ENCODE measurements around the gene SUSD6.
"Not testable (repeated sequence)": the region's sequence is repeated elsewhere in the genome, so short reads cannot be mapped to it uniquely, and the experiment has no call there.

Gene SUSD6

DNA sequence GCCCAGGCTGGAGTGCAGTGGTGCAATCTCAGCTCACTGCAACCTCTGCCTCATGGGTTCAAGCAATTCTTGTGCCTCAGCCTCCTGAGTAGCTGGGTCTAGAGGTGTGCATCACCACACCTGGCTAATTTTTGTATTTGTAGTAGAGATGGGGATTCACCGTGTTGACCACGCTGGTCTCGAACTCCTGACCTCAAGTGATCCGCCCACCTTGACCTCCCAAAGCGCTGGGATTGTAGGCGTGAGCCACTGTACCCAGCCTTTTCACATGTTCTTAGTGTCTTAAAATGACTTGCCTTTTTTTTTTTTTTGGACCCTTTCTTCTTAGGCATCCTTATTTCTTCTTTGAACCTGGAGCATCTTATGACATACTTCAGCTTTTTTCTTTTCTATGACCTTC, 87.8 kb downstream of the SUSD6 start:
- not testable (repeated sequence) for DNase-seq

DNA sequence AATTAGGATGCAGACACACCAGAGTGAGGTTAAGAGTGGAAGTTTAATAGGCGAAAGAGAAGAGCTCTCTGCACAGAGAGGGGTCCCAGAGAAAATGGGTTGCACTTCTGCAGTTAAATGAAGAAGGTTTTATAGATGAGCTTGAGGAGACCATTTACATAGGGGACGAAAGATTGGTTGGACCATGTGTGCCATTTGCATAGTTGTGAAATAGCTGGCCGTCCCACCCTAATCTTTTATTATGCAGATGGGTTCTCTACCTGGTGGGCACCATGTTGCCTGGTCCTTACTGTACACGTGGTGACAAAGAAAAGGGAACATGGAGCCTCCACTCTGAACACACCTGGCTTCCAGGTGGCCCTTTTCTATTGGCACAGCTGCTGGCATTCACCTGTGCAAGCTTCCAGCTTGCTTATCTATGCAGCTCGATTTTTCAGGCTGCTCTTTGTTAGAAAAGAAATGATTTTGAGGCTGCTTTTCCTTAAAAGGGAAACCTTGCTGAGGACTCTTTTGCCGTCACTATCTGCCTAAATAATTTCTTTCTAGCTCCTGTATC, 88.4 kb downstream of the SUSD6 start:
- no peak for DNase-seq

DNA sequence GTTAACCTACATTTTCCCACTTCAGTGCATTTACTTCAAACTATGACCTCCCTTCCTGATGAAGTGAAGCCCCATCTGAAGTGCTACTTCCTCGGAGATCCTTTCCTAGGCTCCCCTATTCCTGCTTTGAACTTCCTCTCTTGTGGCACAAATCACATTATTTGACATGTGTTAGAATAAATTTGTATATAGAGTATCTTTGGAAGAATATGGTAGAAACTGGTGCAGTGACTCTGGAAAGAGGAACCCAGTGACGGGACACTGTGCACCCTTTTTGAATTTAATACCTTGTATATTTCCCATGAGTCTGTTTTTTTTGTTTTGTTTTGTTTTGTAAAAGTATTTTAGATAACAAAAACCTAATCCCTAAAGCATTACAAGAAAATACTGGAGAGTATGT, 89.2 kb downstream of the SUSD6 start:
- DNase-seq = no peak

DNA sequence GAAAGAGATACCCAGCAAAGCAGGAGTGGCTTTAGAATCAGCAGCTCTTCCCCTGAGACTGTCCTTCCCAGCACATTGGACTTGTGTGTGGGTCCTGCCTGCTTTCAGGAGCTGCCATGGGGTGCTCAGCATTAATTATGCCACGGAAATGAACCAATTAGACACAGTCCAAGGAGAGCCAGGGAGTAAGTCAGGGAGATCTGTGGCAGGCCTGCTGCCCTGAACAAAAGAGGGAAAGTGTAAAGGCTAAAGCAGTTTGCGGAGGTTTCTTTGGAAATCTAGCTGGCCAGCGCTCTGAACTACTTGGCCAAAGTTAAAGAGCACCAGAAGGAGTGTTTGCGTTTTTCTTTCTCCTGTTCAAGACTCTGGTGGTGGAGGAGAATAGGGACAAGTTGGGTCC, 89.9 kb downstream of the SUSD6 start:
- peak in 1 of 2 donors; percentile 40 for DNase-seq

DNA sequence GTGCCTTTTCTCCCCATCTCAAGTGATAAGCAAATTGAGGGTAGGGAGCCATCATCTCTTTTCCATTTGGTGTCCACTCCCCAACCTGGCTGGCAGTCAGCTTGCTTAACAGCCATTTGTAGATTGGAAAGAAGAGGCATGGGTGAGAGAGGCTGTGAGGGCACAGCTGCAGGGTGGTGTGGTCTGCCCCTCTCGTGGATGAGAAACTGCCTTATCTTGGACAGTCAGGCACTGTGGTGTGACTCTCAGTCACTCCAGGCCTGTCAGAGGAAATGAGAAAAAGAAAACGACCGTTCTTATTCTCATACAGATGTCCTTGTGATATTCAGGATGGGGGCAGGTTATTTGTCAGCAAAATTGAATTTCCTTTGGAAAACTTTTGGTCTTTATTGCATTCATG, 90.5 kb downstream of the SUSD6 start:
- DNase-seq = no peak

DNA sequence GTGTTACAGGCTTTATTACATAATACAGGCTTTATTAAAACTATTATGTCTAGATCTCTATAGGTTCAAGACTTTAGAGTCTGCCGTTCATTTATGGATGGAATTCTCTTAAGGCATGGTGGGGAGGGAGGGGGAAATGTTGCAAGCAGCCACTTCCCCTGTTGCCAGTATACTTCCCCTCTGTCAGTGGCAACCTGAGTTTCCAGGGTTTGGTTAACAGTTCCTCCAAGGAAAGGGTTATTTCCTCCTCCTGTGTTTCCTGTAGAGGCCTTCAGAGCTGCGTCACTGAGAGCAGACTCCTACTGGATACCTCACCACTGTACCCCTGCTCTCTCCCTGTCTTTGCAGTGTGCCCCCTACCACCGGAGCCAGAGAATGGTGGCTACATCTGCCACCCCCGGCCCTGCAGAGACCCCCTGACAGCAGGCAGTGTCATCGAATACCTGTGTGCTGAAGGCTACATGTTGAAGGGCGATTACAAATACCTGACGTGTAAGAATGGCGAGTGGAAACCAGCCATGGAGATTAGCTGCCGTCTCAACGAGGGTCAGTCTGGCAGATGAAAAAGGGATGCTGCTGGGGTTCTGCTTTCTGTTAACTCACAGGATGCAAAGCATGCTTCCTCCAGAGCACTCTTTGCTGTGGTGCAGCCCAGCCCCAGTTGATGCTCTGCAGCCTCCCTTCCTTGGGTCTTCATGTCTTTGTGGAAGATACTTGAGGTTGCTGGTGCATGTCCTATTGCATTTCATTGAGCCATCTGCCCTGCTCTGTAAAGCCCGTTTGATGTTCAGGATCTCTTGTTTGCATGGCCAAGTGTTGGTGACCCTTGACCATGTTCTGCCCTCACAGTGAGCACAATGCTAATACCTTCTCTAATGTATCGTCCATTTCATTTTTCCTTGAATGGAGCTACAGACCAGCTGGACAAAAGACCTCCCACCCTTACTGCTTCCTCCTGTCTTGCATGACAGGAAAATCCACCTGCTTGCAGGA, 91.9 kb downstream of the SUSD6 start:
- DNase-seq = no peak

DNA sequence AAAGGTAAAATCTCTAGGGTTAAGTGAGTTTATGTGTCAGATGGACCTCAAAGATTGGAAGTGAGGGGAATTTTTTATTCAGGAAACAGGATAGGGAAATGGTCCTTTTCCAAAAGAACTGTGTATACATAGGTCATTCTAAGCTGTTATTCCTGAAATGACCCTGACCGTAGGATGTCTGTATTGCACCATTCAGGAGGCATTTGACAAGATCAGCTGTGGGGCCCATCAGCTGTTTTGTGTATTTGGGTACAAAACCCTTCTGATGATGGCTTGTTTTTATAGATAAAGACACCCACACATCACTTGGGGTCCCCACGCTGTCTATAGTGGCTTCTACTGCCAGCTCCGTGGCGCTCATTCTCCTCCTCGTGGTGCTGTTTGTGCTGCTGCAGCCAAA, 92.9 kb downstream of the SUSD6 start:
- no peak for DNase-seq

DNA sequence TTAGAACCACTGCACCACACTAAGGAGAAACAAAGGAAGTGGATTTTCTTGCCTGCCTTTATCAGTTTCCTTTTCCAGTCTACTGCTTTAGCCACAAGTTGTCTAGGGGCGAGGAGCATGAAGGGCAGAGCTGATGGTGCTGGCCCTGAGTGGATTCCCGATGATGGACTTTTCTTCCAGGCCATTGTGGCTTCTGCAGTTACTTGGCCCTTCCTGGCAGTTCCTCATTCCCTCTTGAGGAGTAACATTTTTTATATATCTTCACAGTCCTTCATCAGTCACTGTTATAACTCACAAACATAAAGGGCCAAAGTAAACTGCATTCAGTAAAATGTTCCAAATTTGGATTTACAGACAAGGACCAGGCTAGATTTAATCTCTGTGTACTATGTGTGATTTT, 94.3 kb downstream of the SUSD6 start:
- no peak for DNase-seq

DNA sequence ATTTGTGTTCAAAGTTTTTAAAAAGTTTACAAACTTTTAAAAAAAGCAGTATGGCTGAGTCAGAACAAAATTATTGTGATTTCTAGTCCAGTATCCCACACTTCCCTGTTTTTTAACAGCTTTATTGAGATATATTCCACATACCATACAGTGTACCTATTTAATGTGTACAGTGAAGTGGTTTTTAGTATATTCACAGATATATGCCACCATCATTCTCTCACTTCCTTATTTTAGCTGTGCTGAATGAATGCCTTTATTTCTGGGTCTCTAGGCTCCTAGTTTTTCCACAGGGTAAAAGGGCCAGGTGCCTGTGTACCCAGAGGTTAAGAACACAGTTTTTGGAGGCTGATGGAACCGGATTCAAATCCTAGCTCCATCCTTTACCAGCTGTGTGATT, 96.7 kb downstream of the SUSD6 start:
- DNase-seq = no peak

DNA sequence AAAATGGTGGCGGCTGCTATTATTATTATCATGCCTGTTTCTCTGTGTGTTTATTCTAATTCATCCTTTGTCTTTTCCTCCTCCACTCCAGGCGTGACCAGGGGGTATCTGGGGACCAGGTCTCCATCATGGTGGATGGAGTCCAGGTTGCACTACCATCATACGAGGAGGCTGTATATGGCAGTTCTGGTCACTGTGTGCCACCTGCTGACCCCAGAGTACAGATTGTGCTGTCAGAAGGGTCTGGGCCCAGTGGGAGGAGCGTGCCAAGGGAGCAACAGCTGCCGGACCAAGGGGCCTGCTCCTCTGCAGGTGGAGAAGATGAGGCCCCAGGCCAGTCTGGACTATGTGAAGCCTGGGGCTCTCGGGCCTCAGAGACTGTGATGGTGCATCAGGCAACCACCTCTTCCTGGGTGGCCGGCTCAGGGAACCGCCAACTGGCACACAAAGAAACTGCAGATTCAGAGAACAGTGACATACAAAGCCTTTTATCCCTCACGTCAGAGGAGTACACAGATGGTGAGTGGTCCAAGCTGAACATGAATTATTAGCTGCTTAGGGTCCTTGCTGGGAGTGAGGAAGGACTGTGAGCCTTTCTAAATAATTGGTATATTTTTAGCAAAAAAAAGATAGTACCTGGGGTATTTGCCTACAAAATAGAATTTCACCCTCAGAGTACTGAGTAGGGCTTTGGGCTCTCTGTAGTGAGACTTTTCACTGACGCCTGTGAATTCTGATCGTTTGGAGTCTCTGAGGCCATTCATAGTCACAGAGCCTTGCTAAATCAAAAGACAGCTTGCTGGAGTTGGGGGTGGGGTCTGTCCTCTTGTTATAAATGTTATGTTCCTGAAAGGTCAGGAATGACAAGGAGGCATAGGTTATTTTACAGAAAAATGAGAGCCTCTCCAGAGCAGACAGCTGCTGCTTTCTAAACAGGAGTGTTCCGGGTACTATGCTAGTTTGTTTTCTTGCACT, 97.5 kb downstream of the SUSD6 start:
- DNase-seq = peak in 1 of 2 donors; percentile 54

DNA sequence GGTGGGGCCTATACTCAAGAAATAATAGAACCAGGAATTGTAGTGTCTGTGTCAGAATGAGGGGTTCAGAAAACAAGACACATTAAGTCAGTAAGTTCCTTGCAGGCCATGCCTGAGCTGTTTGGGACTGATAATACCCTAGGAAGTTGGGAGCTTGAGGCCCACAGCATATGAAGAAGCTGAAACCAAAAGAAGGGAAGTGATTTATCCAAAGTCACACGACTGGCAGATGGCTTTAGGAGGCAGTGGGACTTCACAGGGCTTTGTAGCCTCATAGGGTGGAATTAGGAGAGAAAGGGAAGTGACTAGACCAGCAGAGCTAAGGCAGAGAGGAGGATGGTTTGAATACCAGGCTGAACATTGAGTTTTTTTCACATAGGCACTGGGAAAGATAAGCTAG, 99.0 kb downstream of the SUSD6 start:
- no peak for DNase-seq

DNA sequence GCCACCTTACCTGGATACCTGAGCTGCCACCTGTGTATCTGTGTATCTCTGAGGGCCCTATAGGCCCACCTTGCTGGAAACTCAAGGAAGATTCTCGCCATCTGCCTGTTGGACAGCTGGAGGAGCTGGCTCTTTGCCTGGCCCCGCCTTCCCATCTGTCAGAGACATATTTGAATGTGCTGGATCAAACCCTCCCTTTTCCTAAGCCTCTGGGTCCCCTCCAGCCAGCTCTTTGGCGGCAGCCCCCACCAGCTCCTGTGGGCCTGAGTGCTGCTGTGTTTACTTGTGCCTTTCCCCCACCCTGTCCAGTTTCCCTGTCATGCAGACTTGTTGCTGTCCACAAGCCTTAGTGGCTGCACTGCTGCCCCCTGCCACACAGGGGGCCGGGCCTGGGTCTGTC, 99.7 kb downstream of the SUSD6 start:
- DNase-seq = no peak

DNA sequence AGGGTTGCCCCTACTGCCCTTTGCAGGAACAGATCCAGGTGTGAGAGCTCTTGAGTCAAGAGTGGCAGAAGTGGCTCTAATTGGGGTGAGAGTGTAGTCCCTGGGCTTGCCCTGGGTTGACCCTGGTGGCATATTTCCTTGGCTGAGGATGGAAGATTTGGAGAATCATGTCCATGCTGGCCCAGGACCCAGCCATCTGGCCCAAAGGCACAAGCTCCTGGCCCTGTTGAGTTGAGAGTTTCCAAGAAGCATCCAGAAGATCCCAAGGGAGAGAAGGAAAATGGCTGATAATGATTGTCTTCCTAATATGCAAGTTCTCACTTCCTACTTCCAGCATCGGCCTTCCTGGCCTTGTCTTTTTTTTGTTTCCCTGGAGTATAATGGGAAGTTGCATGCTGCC, 100.1 kb downstream of the SUSD6 start:
- no peak for DNase-seq

DNA sequence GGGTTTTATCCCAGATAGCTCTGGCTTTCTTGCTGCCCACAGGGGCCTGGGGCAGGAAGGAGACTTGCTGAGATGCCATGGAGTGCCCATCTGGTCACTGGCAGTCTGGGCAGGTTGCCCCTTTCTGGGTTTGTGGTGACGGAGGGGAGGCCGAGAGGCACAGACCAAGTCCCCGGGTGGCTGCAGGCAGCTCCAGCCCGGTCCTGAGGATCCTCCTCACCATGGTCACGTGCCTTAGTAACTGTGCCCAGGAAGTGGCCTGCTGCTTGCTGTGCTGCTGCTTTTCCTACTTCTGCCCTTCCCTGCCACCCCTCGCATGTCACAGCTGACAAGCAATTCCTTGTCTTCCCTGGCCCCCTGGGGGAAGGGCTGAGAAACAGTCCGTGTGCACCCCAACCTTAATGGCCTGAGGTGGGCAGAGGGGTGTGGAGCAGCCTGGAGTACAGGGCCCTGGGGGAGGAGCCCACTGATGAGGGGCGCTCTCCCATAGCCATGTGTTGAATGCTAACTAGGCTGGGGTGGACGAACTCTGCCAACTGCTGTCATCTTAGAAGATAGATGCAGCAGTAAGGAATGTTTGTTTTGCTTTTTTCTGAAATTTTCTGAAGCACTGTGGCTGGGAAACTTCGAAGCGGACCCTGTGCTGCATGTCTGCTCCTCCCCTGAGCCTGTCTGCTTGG, 100.6 kb downstream of the SUSD6 start:
- DNase-seq = peak in 1 of 2 donors; percentile 51

DNA sequence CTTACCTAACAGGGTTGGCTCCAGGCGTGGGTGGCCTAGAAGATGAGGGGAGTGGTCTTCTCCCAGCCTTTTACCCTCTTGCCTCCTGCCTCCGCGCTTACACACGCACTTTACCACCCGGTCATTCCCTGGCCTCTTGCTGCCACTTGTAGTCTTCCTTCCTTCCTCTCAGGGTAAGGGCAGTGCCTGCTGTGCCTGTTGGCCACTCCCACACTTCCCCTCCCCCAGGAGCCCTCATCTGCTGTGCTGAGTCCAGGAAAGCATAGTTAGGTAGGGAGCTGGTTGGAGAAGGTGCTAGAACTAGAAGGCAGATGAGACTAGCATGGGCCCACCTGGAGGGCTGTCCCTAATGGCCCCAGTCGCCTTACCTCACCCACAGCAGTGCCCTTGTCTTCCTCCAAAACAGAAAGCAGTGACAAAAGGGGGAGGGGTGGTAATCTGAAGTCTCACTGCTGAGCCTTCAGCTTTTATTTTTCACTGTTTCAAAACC, 101.2 kb downstream of the SUSD6 start:
- DNase-seq = no peak

DNA sequence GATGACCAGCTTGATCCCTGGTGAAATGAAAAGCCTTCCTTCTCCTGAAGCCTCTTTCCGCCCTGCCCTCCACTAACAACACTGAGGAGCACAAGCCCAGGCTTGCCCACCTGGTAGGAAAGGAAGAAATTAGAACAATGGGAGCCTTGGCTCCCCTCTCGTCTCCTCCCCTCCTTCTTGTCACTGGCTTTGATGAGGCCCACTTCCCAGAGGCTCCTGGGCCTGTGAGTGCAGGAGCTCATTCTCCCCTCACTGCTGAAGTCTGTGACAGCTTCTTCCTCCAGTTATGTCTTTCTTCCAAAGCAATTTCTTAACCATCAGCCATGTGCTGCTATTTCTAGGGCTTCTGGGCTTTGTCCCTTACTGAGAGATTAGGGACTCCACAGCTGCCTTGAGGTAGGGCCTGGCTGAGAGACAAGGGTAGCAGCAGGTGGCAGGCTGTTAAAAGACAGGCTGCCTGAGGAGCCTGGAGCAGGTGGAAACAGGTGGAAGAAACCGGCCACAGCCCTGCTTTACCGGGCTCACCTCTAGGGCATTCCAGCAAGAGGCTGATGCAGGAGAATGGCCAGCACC, 101.9 kb downstream of the SUSD6 start:
- no peak for DNase-seq

DNA sequence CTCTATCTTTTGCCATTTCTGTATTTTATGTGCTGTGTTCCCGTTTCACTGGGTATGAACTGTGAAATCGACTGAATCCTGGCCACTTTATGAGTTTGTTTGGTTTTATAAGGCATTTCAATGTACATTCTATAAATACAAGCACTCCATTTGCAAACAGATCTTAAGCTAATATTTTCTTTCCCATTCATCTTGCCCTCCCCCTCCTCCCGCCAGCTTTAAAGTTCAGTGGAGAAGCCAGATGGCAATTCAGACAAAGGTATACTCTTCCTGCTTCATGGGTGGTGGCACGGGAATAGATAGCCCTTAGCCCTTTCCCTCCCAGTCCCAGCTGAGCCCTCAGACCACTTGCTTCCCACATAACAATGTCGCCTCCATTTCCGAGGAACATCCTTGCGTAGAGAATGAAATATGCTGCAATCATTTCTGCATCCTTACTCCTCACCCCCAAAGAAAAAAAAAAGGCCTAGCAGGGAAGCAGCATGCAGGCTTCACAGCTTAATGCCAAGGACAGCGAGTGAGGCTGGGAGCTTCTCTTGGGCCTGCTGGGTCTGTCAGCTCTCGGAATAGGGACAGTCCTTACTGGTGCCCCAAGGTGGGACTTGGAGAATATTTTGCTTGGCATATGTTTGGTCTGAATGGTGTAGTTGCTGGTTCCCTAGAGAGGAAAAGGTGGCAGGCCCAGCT, 102.7 kb downstream of the SUSD6 start:
- no peak for DNase-seq

DNA sequence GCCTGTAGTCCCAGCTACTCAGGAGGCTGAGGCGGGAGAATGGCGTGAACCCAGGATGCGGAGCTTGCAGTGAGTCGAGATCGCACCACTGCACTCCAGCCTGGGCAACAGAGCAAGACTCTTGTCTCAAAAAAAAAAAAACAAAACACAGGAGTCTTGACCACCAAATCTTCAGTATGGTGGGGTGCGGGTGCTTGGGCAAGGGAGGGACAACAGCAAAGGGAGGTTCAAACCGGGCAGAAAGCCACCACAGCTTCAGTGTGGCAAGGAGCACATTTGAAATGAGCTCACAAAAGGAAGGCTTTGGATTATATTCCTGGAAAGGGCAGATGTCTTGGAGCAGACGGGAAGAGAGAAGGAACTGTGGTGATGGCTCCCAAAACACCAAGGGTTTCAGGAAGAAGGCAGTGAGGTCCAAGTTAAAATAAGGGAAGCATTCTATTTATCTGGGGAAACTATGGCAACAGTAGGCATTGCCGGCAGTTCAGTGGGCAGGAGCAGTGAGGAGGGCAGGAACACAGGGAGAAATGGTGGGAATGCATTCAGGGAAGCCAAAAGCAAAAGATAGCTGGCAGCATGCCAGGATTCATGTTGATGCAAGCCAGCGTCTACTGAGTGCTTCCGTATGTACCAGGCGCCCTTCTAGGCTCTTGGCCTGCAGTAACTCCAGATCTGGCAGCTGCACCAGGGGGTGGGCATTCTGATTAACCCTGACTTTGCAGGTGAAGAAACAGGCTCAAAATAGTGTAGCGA, 104.5 kb downstream of the SUSD6 start:
- peak; percentile 49 to 78 for DNase-seq

DNA sequence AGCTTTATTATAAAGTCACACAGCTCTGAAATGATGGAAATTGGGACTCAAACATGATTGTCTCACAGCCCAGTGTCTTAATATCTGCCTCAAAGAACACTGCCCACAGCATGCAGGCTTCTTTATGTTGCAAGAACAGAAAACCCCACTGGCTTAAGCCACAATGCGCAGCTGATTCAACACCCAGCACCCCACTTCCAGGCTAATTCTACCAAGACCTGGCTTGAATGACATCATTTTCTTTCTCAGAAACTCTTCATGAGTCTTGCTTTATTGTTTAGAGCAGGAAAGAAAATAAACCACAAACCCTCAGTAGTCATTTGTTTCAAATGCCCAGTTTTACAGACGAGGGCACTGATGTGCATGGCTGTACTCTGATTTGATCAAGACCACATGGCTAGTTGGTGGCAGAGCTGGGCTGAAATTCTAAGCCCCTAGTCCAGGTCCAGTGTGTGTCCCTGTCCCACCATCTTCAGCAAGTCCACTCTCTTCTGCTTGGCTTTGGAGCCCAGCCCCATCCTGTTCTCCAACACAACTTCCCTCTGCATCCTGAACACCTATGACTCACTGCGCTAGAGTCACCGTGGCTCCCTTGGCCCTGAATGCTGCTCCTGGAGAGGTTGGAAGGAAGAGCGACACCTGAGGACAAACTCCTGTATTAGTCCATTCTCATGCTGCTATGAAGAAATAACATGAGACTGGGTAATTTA, 105.2 kb downstream of the SUSD6 start:
- no peak for DNase-seq

DNA sequence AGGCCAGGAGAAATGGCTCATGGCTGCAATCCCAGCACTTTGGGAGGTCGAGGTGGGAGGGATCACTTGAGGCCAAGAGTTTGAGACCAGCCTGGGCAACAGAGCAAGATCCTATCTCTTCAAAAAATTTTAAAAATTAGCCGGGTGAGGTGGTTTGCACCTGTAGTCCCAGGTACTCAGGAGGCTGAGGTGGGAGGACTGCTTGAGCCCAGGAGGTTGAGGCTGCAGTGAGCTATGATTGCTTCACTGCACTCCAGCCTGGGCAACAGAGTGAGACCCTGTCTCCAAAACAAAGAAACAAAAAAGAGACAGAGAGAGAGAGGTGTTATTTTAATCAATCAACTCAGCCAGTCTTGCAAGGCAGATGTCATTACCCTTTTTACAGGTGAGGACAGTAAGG, 107.2 kb downstream of the SUSD6 start:
- not testable (repeated sequence) for DNase-seq
